Chondrocyte (in vitro differentiated cells): ENCODE data around the gene DIP2C. TPM values are rescaled to one million over a fixed set of nuclear protein-coding genes. Genes with fewer than 3 reads are reported as not detected.

Source experiments
- DNase-seq: peaks from one replicate; pipeline ENCODE4 v3.0.0; 2021; ENCODE audit warnings: mixed read lengths, low spot score
- H3K27ac Mint-ChIP-seq: one replicate; pipeline ENCODE4 v1.8.0; 2021; ENCODE audit warnings: mild to moderate bottlenecking, moderate library complexity, mixed read lengths; ENCODE audit not compliant: unreplicated experiment
- H3K27me3 Mint-ChIP-seq: 2 replicates; pipeline ENCODE4 v1.8.0; 2021; ENCODE audit warnings: low read depth, mixed read lengths
- H3K36me3 Mint-ChIP-seq: 2 replicates; pipeline ENCODE4 v1.8.0; 2021; ENCODE audit warnings: low read depth, mixed read lengths
- H3K4me1 Mint-ChIP-seq: 2 replicates; pipeline ENCODE4 v1.8.0; 2021; ENCODE audit warnings: low read depth, mild to moderate bottlenecking, mixed read lengths
- H3K4me3 Mint-ChIP-seq: one replicate; pipeline ENCODE4 v1.8.0; 2021; ENCODE audit warnings: mild to moderate bottlenecking, moderate library complexity, mixed read lengths; ENCODE audit not compliant: unreplicated experiment
- H3K9me3 Mint-ChIP-seq: 2 replicates; pipeline ENCODE4 v1.8.0; 2021; ENCODE audit warnings: low read depth, mixed read lengths
- total RNA-seq: library from RNA; stranded (reverse); gene quantifications from 3 replicates; pipeline ENCODE4 v1.2.1, GENCODE V29; 2021
- TF ChIP-seq, protein P1 (sequence below): fragments of 200-600 bp; sonication (generic); IDR thresholded peaks from 2 replicates; pipeline ENCODE4 v1.5.0; 2021; ENCODE audit warnings: antibody characterized with exemption, mild to moderate bottlenecking, moderate library complexity

The DIP2C gene
- total RNA-seq, 1 donor from 2014 or later: 47.9 TPM

DNA sequence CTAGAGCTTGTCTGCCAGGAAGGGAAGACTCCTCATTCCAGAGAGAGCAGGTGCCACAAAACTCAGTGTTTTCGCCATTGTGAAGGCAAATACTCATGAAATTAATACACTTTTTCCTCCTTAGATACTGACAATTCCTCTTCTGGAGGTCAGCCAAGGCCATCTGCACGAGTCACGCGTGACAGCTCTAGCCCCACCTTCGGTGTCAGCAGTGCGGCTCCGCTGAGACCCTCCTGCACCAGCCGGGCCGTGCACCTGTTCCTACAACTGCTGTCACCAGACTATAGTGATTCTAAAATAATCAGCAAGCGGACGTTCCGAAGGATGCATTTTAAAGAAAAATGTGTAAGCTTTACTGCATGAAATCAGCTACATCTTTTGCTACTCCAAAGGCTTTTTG is 127.7 kb downstream of the DIP2C start:
- H3K9me3 Mint-ChIP-seq: peaks cover 12% of the 10 kb centered on the region
- no peak overlapping the region for H3K27ac Mint-ChIP-seq
- TF ChIP-seq, protein P1, sequence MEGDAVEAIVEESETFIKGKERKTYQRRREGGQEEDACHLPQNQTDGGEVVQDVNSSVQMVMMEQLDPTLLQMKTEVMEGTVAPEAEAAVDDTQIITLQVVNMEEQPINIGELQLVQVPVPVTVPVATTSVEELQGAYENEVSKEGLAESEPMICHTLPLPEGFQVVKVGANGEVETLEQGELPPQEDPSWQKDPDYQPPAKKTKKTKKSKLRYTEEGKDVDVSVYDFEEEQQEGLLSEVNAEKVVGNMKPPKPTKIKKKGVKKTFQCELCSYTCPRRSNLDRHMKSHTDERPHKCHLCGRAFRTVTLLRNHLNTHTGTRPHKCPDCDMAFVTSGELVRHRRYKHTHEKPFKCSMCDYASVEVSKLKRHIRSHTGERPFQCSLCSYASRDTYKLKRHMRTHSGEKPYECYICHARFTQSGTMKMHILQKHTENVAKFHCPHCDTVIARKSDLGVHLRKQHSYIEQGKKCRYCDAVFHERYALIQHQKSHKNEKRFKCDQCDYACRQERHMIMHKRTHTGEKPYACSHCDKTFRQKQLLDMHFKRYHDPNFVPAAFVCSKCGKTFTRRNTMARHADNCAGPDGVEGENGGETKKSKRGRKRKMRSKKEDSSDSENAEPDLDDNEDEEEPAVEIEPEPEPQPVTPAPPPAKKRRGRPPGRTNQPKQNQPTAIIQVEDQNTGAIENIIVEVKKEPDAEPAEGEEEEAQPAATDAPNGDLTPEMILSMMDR: no peak
- H3K36me3 Mint-ChIP-seq: peaks cover 2% of the 10 kb centered on the region
- DNase-seq: no peak
- H3K27me3 Mint-ChIP-seq: no peaks in the 10 kb centered on the region
- peaks cover 55% of the 10 kb centered on the region for H3K4me1 Mint-ChIP-seq
- H3K4me3 Mint-ChIP-seq: no peak overlapping the region

DNA sequence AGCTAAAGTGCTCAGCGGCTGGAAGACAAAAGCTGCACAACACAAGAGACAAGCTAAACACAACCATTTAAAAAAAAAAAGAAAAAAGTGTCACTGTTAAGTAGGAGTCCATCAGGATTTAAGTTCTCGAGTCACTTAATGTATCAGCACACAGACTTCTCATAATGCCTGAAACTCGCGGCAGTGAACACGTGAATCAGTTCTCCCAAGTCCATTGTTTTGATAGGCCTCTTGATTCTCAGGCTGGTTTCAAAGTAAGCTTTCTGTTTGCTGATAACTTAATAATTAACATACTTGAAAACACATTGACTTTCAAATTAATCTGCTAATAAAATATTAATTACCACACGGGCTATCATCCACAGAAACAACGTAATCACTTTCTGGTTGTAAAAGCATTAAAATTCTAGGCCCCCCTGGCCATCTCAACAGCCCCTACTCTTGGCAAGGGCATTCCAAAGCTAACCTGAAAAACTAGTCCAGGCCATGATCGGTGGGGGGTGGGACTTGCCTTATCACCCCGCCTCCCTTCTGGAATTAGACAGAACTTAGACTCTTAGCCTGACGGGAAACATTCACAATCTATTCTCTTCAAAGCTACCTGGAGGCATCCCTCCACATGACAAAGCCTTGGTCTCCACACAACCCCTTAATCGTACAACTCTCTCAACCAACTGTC is 129.0 kb downstream of the DIP2C start:
- TF ChIP-seq, protein P1: no peak
- Mint-ChIP-seq H3K36me3 (peaks cover 2% of the 10 kb centered on the region), H3K27ac (no peak overlapping the region), H3K4me1 (peaks cover 49% of the 10 kb centered on the region), H3K27me3 (no peaks in the 10 kb centered on the region), H3K4me3 (no peak overlapping the region), H3K9me3 (peaks cover 12% of the 10 kb centered on the region)
- no peak for DNase-seq

DNA sequence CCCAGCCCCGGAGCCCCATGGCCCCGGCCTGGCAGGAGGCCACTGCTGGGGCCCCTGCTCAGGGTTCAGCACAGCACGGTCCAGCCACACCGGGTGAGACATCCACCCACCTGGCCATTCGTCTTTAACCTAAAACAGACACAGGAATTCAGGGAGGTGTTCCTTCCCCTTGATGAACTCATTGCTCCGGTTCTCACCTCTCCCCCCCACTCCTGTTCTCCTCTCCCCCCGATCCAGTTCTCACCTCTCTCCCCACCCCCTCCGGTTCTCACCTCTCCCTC is 129.8 kb downstream of the DIP2C start:
- DNase-seq: no peak
- Mint-ChIP-seq H3K36me3 (peaks cover 2% of the 10 kb centered on the region), H3K4me1 (peaks cover 44% of the 10 kb centered on the region), H3K9me3 (peaks cover 12% of the 10 kb centered on the region), H3K27ac (no peak overlapping the region), H3K27me3 (no peaks in the 10 kb centered on the region), H3K4me3 (no peak overlapping the region)
- TF ChIP-seq, protein P1: no peak

DNA sequence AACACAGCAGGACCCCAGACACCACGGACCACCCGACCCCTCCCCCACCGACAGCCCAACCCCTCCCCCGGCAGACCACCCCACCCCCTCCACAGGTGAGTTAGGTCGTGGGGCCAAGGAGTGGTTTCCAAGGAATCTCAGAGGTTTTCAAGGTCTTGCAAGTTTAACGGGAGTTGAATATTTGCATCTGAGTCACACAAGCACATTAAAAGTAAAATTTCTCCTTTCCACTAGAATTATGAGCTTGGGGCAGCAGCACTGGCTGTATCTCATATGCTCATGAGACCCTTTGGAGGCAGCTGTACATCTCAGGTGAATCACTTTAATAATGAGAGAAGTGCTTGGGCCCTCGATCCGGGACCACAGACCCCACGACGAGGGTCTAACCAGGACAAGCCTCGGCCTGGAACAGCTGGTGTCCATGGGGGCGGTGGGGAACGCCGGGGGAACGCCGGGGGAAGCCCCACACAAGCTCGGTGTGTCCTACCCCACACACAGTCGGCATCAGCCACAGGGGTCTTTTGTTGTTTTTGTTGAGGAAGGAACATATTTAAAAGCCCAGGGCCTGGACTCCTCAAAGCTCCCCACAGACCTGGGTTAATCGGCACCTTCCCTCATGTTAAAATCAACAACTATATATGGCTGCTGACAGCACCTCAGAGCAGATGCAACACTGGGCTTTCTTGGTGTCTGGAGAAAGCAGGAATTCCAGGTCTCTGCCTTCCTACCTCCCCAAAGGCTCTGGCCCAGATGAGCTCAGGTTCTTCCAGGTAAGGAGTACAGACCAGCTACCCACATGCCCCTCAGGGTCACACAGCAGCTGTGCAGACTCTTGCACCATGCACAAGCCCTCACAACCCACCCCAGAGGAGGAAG is 130.3 kb downstream of the DIP2C start:
- H3K4me3 Mint-ChIP-seq: no peak overlapping the region
- H3K36me3 Mint-ChIP-seq: peaks cover 2% of the 10 kb centered on the region
- H3K9me3 Mint-ChIP-seq: peaks cover 10% of the 10 kb centered on the region
- no peak overlapping the region for H3K27ac Mint-ChIP-seq
- TF ChIP-seq, protein P1: no peak
- no peaks in the 10 kb centered on the region for H3K27me3 Mint-ChIP-seq
- no peak for DNase-seq
- H3K4me1 Mint-ChIP-seq: peaks cover 44% of the 10 kb centered on the region

DNA sequence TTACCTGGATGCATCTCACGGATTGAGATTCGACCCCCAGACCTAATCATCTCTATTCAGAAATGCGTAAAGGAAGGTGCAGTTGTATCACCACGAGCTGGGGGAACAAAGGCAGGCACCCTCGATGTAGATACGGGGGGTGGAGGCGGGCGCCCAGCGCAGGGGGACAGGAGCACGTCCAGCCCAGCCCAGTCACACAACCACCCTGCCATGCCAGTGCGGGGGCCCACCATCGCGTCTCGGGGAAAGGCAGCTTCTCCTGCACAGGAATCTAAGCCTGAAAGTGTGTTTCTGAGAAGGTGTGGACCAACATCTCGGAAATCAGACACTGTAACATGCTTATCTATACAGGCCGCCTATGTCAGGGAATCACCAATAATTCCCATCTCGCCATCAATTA is 131.1 kb downstream of the DIP2C start:
- peaks cover 49% of the 10 kb centered on the region for H3K4me1 Mint-ChIP-seq
- H3K27ac Mint-ChIP-seq: no peak overlapping the region
- TF ChIP-seq, protein P1: no peak
- H3K36me3 Mint-ChIP-seq: no peaks in the 10 kb centered on the region
- H3K27me3 Mint-ChIP-seq: no peaks in the 10 kb centered on the region
- DNase-seq: no peak
- H3K4me3 Mint-ChIP-seq: no peak overlapping the region
- peaks cover 2% of the 10 kb centered on the region for H3K9me3 Mint-ChIP-seq
